SIG-M5 treated with dmso at 0.1 percent for 504 hours (cell line): ENCODE data around the gene SKIC8.

Experiments used
- DNase-seq: peaks from one replicate; lab custom pipeline; 2025; ENCODE audit not compliant: unreplicated experiment; lab: John Stamatoyannopoulos, UW

SKIC8 gene

GRCh38 chr15:78322243-78322642 is 22.8 kb upstream of the SKIC8 start:
- DNase-seq: no peak

- DNase-seq: no peak
Observed at GRCh38 chr15:78321786-78322185, 22.4 kb upstream of the SKIC8 start.

- DNase-seq: no peak
Observed at GRCh38 chr15:78321041-78321570, 21.7 kb upstream of the SKIC8 start.

- DNase-seq: no peak
Observed at GRCh38 chr15:78320183-78320582, 20.8 kb upstream of the SKIC8 start.

- DNase-seq: no peak
Observed at GRCh38 chr15:78319588-78319987, 20.2 kb upstream of the SKIC8 start.

- no peak for DNase-seq
Observed at GRCh38 chr15:78317145-78317836, 17.9 kb upstream of the SKIC8 start.

GRCh38 chr15:78316283-78317083 is 17.1 kb upstream of the SKIC8 start:
- DNase-seq: no peak

GRCh38 chr15:78315686-78316282 is 16.4 kb upstream of the SKIC8 start:
- no peak for DNase-seq

- DNase-seq: no peak
Observed at GRCh38 chr15:78314181-78314581, 14.8 kb upstream of the SKIC8 start.

- no peak for DNase-seq
Observed at GRCh38 chr15:78313383-78313782, 14.0 kb upstream of the SKIC8 start.

GRCh38 chr15:78312957-78313356 is 13.5 kb upstream of the SKIC8 start:
- DNase-seq: no peak

- DNase-seq: no peak
Observed at GRCh38 chr15:78312536-78312935, 13.1 kb upstream of the SKIC8 start.

- DNase-seq: no peak
Observed at GRCh38 chr15:78311292-78311691, 11.9 kb upstream of the SKIC8 start.

- DNase-seq: peak; percentile 53
Observed at GRCh38 chr15:78308422-78309032, 9.1 kb upstream of the SKIC8 start.

- no peak for DNase-seq
Observed at GRCh38 chr15:78307976-78308375, 8.6 kb upstream of the SKIC8 start.

- no peak for DNase-seq
Observed at GRCh38 chr15:78306176-78306774, 6.9 kb upstream of the SKIC8 start.

GRCh38 chr15:78304216-78305066 is 5.0 kb upstream of the SKIC8 start:
- DNase-seq: no peak

GRCh38 chr15:78302579-78303312 is 3.3 kb upstream of the SKIC8 start:
- DNase-seq: peak; percentile 70

GRCh38 chr15:78301828-78302227 is 2.4 kb upstream of the SKIC8 start:
- DNase-seq: peak; percentile 92
